Measurements from ENCODE around the gene SDR42E2. TPM values are rescaled to one million over a fixed set of nuclear protein-coding genes. Genes with fewer than 3 reads are reported as not detected.

The SDR42E2 gene
- total RNA-seq: not detected

GRCh38 chr16:22161999-22162655 is at the start of gene SDR42E2:
Gene SDR42E2, plus strand, starts transcription at chr16:22162506. Its CDS starts 3,077 bp downstream, at chr16:22165583.
- 6 to 8% methylated on average over 26 to 40 of the region's 40 CpGs for WGBS, 2 donors

GRCh38 chr16:22116095-22116700 is 46.1 kb upstream of the SDR42E2 start:
- WGBS, 2 donors: 86 to 90% methylated on average over 2 of the region's 2 CpGs
- intact Hi-C loops (cut with DNase I; ENCODE audit: low total_unique reads): no loop called here
- no peak for TF ChIP-seq POLR2A (IDR thresholded peaks at IDR 0.05)
- no peak for TF ChIP-seq CTCF (IDR thresholded peaks at IDR 0.05)

More at GRCh38 chr16:22161999-22162655, at the start of gene SDR42E2:
- DNase-seq (ENCODE audit: low spot score in 2 of 2): no peak
- intact Hi-C loops (cut with DNase I; ENCODE audit: low total_unique reads): no loop called here
- H3K4me3 ChIP-seq (ENCODE audit: low read depth, poor library complexity, severe bottlenecking): no peak within 1 kb of the TSS
- TF ChIP-seq CTCF (IDR thresholded peaks at IDR 0.05) (no peak), POLR2A (IDR thresholded peaks at IDR 0.05) (no peak)

GRCh38 chr16:22117609-22118008 is 44.7 kb upstream of the SDR42E2 start:
- TF ChIP-seq POLR2A (IDR thresholded peaks at IDR 0.05): no peak
- TF ChIP-seq CTCF (IDR thresholded peaks at IDR 0.05): no peak
- intact Hi-C loops (cut with DNase I; ENCODE audit: low total_unique reads): no loop called here
- WGBS, 2 donors: 72 to 86% methylated on average over 2 of the region's 2 CpGs

More at GRCh38 chr16:22116095-22116700, 46.1 kb upstream of the SDR42E2 start:
- no peak overlapping the region for H3K4me3 ChIP-seq (ENCODE audit: low read depth, poor library complexity, severe bottlenecking)
- DNase-seq (ENCODE audit: low spot score in 2 of 2): no peak

GRCh38 chr16:22120440-22120839 is 41.9 kb upstream of the SDR42E2 start:
- WGBS, 2 donors: 79 to 81% methylated on average over 3 of the region's 3 CpGs
- TF ChIP-seq CTCF (IDR thresholded peaks at IDR 0.05): no peak
- no peak for TF ChIP-seq POLR2A (IDR thresholded peaks at IDR 0.05)
- DNase-seq (ENCODE audit: low spot score in 2 of 2): no peak
- no peak overlapping the region for H3K4me3 ChIP-seq (ENCODE audit: low read depth, poor library complexity, severe bottlenecking)
- intact Hi-C loops (cut with DNase I; ENCODE audit: low total_unique reads): no loop called here

More at GRCh38 chr16:22117609-22118008, 44.7 kb upstream of the SDR42E2 start:
- no peak overlapping the region for H3K4me3 ChIP-seq (ENCODE audit: low read depth, poor library complexity, severe bottlenecking)
- no peak for DNase-seq (ENCODE audit: low spot score in 2 of 2)

GRCh38 chr16:22122239-22122638 is 40.1 kb upstream of the SDR42E2 start:
- intact Hi-C loops (cut with DNase I; ENCODE audit: low total_unique reads): no loop called here
- no peak for DNase-seq (ENCODE audit: low spot score in 2 of 2)
- no peak for TF ChIP-seq POLR2A (IDR thresholded peaks at IDR 0.05)
- no peak for TF ChIP-seq CTCF (IDR thresholded peaks at IDR 0.05)
- H3K4me3 ChIP-seq (ENCODE audit: low read depth, poor library complexity, severe bottlenecking): no peak overlapping the region
